GM21825 (cell line): ENCODE results near the gene HLA-DMB.
"Not testable (repeated sequence)": the region's sequence is repeated elsewhere in the genome, so short reads cannot be mapped to it uniquely, and the experiment has no call there.

Source experiments
- ATAC-seq: cut with Tn5 transposase; IDR thresholded peaks from one replicate; pipeline ENCODE4 v1.9.1; 2021; ENCODE audit warnings: mild to moderate bottlenecking, moderate library complexity; ENCODE audit not compliant: unreplicated experiment

The HLA-DMB gene

DNA sequence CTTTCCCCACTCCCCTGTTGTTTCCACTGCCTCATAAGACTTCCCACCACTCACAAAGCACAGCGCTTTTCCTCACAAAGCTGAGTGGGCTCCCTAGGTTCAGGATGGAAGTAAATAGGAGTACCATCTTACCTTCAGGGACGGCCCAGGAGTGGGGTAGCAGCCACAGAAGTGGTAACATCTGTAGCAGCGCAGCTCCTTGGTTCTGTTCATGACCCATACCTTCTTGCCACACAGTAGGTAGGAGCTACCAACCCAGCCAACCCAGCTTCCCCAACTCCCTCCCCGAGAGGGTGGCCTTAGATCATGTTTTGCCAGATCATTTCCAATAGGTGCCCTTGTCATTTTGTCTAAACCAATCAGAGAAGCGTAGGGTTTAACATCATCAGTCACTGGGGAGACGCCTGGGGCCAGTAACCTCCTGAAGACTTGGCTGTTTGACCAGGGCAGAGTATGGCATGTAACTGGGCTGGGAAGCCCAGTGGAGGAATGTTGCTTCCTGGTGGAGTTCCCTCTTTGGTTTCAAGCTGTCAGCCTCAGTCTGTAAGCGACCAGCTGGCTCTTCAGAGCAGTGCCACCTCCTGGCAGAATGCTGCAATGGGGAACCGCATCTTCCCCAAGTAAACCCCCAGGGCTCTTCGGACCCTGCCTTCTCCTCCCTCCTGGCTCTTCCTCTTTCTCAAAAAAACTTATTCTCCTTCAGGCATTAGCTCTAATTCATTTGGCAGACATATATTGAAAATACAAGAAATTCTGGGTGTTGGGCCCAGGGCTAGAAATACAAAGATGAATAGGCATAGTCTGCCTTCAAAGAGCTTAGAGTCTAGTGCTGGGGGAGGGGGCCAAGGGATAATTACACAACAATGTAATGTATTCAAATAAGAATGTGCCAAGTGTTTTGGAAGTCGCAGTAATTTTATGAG is 12.2 kb upstream of the HLA-DMB start, which contains the start of gene HLA-DMA:
HLA-DMA (minus strand) TSS at position 281 of the 923 bp plus-strand sequence; CDS start at position 220, 61 bp downstream.
- ATAC-seq = peak; percentile 81

- no peak for ATAC-seq
These were observed 9.6 kb upstream of the HLA-DMB start for GRCh38 chr6:32950449-32950848.

DNA sequence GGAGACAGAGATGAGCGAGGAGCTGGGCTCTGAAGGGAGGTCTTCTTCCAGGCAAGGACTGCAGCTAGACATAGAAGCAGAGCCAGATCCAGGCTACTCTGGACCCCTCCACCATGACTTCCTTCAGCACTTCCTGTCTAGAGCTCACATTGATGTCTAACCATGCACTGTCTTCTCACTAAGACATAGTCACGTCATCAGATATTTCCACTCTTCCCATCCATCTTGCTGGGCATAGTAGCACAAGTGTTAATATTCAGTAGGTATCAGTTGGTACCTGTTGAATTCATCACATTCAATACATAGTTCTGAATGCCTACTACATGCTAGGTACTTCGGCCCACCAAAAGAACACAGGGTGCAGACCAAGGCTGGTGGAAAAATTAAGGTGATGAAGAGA is 9.2 kb upstream of the HLA-DMB start:
- no peak for ATAC-seq

DNA sequence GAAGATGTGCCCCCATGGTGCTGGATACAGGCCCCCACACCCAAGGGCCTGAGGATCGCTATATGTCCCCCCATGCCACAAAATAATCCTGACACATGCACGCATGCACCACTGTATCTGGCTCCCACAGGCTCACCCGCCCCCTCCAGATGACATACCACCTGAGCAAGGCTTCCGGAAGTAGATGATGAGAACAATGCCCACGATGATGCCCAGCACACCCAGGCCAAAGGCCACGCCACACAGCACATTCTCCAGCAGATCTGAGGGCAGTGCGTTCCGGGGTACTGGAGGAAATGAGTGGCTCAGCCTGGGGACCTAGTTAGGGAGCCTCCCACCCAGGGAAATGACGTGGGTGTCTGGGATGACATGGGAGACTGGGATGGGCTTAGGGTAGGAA is 8.3 kb upstream of the HLA-DMB start:
- no peak for ATAC-seq

DNA sequence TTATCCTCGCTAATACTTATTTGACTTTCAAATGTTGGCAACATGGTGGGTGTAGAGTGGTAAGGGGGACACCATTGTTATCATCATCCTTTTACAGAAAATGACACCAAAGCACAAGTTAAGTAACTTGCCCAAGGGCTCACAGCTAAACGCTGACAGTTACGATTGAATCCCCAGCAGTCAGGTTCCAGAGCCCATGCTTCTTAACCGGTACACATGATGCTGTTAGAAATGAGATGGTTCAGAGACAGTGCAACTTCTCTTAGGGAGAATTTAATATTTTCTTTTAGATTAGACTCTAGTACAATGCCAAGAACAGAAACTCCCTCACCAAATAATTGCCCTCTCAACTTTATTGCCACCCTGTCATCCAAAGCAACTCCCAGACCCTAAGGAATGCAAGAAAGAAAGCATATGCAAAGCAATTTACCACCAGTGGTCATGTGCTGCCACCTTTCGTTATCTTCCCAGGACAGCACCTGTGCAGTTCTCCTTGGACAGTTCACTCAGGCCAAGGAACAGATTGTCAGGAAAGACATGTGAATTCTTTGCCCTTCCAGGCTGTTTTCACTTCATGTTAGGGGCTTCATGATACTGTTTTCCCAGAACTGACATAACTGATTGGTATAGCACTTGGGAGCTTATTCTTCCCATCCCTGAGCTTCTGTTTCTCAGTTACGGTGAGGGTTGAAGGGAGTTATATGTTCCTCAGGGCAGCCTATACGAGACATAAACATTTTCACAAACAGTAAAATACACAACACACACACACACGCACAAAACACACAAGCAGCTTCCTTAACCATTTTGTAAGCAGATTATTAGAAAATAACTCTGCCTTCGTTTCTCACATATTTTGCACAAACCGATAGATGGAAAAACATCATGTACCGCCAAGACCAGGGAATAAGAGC is 7.0 kb upstream of the HLA-DMB start:
- ATAC-seq = no peak

GRCh38 chr6:32946893-32947292 is 6.1 kb upstream of the HLA-DMB start:
- ATAC-seq = no peak

- ATAC-seq = no peak
These were observed 5.1 kb upstream of the HLA-DMB start for GRCh38 chr6:32945953-32946352.

GRCh38 chr6:32945108-32945760 is 4.4 kb upstream of the HLA-DMB start:
- no peak for ATAC-seq

GRCh38 chr6:32943864-32944649 is 3.2 kb upstream of the HLA-DMB start:
- ATAC-seq = peak; percentile 42

DNA sequence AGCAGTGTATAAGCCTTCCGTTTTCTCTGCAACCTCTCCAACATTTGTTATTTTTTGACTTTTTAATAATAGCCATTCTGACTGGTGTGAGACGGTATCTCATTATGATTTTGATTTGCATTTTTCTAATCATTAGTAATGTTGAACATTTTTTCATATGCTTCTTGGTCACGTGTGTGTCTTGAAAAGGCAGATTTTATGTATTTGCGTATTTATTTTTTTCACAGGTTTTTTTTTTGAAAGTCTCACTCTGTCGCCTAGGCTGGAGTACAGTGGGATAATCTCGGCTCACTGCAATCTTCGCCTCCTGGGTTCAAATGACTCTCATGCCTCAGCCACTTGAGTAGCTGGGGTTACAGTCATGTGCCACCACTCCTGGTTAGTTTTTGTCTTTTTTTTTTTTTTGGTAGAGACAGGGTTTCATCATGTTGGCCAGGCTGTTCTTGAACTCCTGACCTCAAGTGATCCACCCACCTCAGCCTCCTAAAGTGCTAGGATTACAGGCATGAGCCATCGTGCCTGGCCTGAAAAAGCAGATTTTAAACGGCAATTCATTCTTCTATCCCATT is 1.8 kb upstream of the HLA-DMB start:
- not testable (repeated sequence) for ATAC-seq

- ATAC-seq = peak; percentile 44
These were observed 463 bp upstream of the HLA-DMB start for GRCh38 chr6:32941214-32941768.

GRCh38 chr6:32938494-32938893 is 2.3 kb downstream of the HLA-DMB start:
- no peak for ATAC-seq

- ATAC-seq = no peak
These were observed 3.6 kb downstream of the HLA-DMB start for GRCh38 chr6:32937230-32937633.

DNA sequence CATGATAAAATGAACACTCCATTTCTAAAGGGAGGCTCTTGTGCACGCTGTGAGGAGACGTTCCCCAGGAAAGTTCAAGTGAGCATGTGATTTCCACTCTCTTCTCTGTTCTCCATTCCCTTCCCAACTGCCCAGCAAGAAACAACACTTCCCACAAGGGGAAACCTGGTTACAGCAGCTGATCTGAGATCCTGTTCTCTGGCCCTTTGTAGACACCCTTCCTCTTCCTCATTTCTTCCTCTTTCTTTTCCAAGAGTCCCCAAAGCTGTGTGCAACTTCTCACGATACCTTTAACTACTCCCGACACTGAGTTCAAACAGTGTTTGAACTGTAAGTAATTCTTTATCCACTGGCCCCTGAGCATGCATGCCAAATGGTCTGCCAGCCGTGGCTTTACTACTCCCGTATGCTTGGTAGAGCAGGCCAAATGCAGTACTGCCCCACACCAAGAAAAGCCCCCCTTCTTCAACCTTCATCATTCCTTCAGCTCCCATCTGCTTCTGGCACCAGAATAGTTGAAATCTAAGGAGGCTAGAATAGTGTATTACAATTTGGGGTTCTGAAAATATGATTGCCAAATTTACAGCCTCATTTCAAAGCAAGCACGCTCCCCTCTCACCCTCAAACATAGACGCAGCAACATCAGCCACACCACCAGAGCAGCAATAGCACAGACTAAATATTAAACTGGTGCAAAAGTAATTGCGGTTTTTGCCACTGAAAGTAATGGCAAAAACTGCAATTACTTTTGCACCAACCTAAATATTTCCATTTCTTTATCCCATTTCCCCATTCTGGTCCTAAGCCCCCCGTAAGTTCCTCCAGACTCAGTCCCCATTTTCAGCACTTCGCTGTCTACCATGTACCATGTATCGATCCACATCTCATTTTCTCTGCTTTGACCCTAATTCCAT is 4.3 kb downstream of the HLA-DMB start:
- ATAC-seq = no peak

- no peak for ATAC-seq
These were observed 5.1 kb downstream of the HLA-DMB start for GRCh38 chr6:32935551-32936238.

DNA sequence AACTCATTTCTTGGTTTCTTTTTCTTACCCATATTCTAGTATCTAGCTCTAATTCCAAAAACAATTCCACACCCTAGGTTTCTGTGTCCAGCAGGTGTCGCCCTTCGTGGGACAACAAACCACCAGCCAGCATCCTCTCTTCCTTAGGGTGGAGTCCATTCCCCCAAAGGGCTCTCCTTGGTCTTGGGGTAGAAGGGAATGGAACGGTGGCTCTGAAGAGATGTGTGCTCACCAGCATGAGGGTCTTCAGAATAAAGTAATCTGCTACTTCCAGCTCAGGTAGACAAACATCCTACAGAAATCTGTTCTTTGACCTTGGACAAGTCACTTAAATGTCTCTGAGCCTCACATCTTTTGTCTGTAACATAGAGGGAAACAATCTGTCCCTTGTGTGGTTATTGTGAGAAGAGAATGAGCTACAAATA is 7.2 kb downstream of the HLA-DMB start:
- ATAC-seq = no peak

DNA sequence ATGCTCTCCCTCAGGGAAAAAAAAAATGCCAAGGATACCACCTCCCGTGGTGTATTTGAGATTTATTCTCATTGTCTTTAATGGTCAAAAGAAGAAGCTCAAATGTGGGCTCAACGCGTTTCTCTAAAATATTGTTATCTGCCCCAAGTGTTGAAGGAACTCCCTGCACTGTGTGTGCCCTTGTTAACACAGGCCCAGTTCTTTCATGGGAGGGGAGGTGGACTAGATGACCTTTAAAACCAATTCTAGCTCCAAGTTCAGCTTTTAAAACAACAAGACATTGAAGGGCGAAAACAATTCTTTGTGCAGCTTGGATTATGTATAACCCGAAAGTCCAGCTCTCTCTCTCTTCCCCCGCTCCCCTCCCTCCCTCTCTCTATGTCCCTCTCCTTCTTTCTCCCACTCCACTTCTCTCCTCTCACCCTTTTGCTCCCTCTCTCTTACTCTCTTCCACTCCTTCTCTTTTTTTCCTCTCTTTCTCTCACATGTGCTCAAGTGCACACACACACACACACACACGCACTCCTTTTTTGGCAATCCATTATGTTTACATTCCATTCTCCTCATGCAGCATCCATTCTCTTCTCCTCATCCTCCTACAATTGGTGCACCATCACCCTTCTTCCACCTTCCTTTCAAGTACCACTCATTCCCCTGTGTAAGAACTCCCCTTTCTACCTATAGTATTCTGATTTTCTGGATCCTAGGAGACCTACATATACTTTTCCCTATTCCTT is 8.5 kb downstream of the HLA-DMB start:
- no peak for ATAC-seq
